Activated T-cell treated with anti-CD3 and anti-CD28 coated beads, Interleukin-2, amount 50 U/mL, for 24 hours (primary cell): Measurements from ENCODE around the gene FH.

Source experiments
- DNase-seq: peaks from one replicate; pipeline ENCODE4 v3.0.0-alpha.2; 2020
- H3K27ac Mint-ChIP-seq: 2 replicates; pipeline ENCODE4 v1.8.0; 2020; ENCODE audit warnings: mild to moderate bottlenecking, mixed read lengths
- H3K27me3 Mint-ChIP-seq: 2 replicates; pipeline ENCODE4 v1.8.0; 2020; ENCODE audit warnings: mixed read lengths
- H3K36me3 Mint-ChIP-seq: 2 replicates; pipeline ENCODE4 v1.8.0; 2020; ENCODE audit warnings: low read depth, mixed read lengths
- H3K4me1 Mint-ChIP-seq: 2 replicates; pipeline ENCODE4 v1.8.0; 2020; ENCODE audit warnings: low read depth, mixed read lengths
- H3K4me3 Mint-ChIP-seq: 2 replicates; pipeline ENCODE4 v1.8.0; 2020; ENCODE audit warnings: mild to moderate bottlenecking, moderate library complexity, mixed read lengths
- H3K9me3 Mint-ChIP-seq: 2 replicates; pipeline ENCODE4 v1.8.0; 2020; ENCODE audit warnings: mixed read lengths

FH gene

DNA sequence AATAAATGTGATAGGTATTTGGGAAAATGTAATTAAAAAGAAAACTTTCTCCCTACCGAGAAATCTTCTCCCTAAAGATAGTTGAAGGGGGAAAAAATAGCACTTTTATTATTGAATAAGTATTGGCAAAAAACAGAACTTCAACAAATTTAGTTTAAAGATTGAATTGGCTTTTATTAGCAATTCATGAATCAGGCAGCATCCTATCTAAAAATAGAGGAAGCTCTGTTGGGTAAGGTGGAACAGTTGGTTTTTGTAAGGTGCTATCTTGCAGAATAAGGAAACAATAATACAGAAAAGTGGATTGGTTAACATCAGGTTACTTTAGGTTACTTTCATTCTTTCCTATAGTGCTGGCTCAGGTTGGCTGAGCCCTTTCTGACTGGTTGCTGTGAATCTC, 62.8 kb downstream of the FH start:
- DNase-seq: no peak
- H3K9me3 Mint-ChIP-seq: no peaks in the 10 kb centered on the region
- H3K27me3 Mint-ChIP-seq: no peaks in the 10 kb centered on the region
- H3K4me1 Mint-ChIP-seq: no peaks in the 10 kb centered on the region
- H3K36me3 Mint-ChIP-seq: no peaks in the 10 kb centered on the region
- no peak overlapping the region for H3K27ac Mint-ChIP-seq
- H3K4me3 Mint-ChIP-seq: no peak overlapping the region

DNA sequence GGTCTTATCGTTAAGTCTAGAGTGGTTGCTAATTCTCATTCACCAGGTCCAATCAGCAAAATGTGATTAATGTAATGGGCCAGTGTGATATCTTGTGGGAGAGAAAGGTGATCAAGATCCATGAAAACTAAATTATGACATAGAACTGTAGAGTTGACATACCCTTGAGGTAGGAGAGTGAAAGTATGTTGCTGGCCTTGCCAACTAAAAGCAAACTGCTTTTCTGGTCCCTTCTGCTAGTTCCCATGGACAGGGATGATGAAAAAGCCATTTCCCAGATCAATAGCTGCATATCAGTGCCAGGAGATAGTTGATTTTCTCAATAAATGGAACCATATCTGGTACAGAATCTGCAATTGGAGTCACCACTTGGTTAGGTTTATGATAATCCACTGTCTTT, 65.8 kb downstream of the FH start:
- Mint-ChIP-seq H3K27me3 (no peaks in the 10 kb centered on the region), H3K4me1 (no peaks in the 10 kb centered on the region), H3K4me3 (no peak overlapping the region), H3K27ac (no peak overlapping the region), H3K36me3 (no peaks in the 10 kb centered on the region), H3K9me3 (no peaks in the 10 kb centered on the region)
- no peak for DNase-seq

- no peaks in the 10 kb centered on the region for H3K4me1 Mint-ChIP-seq
- H3K4me3 Mint-ChIP-seq: no peak overlapping the region
- DNase-seq: no peak
- no peaks in the 10 kb centered on the region for H3K9me3 Mint-ChIP-seq
- no peak overlapping the region for H3K27ac Mint-ChIP-seq
- no peaks in the 10 kb centered on the region for H3K36me3 Mint-ChIP-seq
- no peaks in the 10 kb centered on the region for H3K27me3 Mint-ChIP-seq
Observed at GRCh38 chr1:241451956-241452355, 67.6 kb downstream of the FH start.
